Measurements from ENCODE around the gene SPRED3. TPM values are rescaled to one million over a fixed set of nuclear protein-coding genes. Genes with fewer than 3 reads are reported as not detected.

Gene SPRED3
- 7.8 and 11.0 TPM in 2 replicates for total RNA-seq

GRCh38 chr19:38388349-38389100 is at the start of gene SPRED3:
SPRED3 (plus strand) TSS chr19:38388697; CDS start chr19:38390303, 1,606 bp downstream.

GRCh38 chr19:38374332-38375097 is 14.0 kb upstream of the SPRED3 start, which contains the start of gene PSMD8:
PSMD8 (plus strand) TSS chr19:38374571; CDS start chr19:38374602, 31 bp downstream.

GRCh38 chr19:38387550-38388348 is 748 bp upstream of the SPRED3 start, which contains the start of gene GGN:
GGN (minus strand) TSS chr19:38388034; CDS start chr19:38387261, 773 bp downstream.

GRCh38 chr19:38402967-38403674 is 14.6 kb downstream of the SPRED3 start, which contains the start of gene FAM98C:
FAM98C (plus strand) TSS chr19:38403093; CDS start chr19:38403154, 61 bp downstream.

GRCh38 chr19:38425810-38426466 is 37.4 kb downstream of the SPRED3 start, which contains the start of gene RASGRP4:
RASGRP4 (minus strand) TSS chr19:38426219; CDS start chr19:38426091, 128 bp downstream.

GRCh38 chr19:38433268-38433733 is 44.8 kb downstream of the SPRED3 start, which contains the start of gene RYR1:
RYR1 (plus strand) TSS chr19:38433691; CDS start chr19:38433830, 139 bp downstream.

Other genes with a start within 250 kb of the SPRED3 start
- gene DPF1, start 164.5 kb upstream of the SPRED3 start, total RNA-seq: 1.4 and 2.1 TPM in 2 replicates
- 0.29 TPM in 1 of 2 replicates, not detected in the other for gene PPP1R14A, start 132.3 kb upstream of the SPRED3 start, total RNA-seq
- gene SPINT2, start 124.1 kb upstream of the SPRED3 start, total RNA-seq: 3.1 and 3.5 TPM in 2 replicates
- 9.8 and 14.8 TPM in 2 replicates for gene C19orf33, start 84.4 kb upstream of the SPRED3 start, total RNA-seq
- gene YIF1B, start 72.8 kb upstream of the SPRED3 start, total RNA-seq: 49.5 and 58.4 TPM in 2 replicates
- gene KCNK6, start 68.9 kb upstream of the SPRED3 start, total RNA-seq: 3.9 and 8.2 TPM in 2 replicates
- 0.79 and 1.1 TPM in 2 replicates for gene CATSPERG, start 52.9 kb upstream of the SPRED3 start, total RNA-seq
- gene PSMD8, start 14.1 kb upstream of the SPRED3 start, total RNA-seq: 217 and 265 TPM in 2 replicates
- gene GGN, start 663 bp upstream of the SPRED3 start, total RNA-seq: 0.57 and 0.80 TPM in 2 replicates
- 9.0 and 10.1 TPM in 2 replicates for gene FAM98C, start 14.4 kb downstream of the SPRED3 start, total RNA-seq
- gene RASGRP4, start 37.5 kb downstream of the SPRED3 start, total RNA-seq: not detected in 2 replicates
- gene RYR1, start 45.0 kb downstream of the SPRED3 start, total RNA-seq: under 0.01 TPM in 1 of 2 replicates, not detected in the other
- gene MAP4K1, start 229.3 kb downstream of the SPRED3 start, total RNA-seq: 0.53 TPM in 1 of 2 replicates, not detected in the other
- 380 and 418 TPM in 2 replicates for gene EIF3K, start 230.5 kb downstream of the SPRED3 start, total RNA-seq